HUDEP-2 (cell line): Measurements from ENCODE around the gene EMCN.
"Not testable (repeated sequence)": the region's sequence is repeated elsewhere in the genome, so short reads cannot be mapped to it uniquely, and the experiment has no call there.

Source experiments
- DNase-seq, 76 experiments: peaks; one replicate each; lab custom pipeline; 2025; ENCODE audit not compliant: unreplicated experiment in 76 of 76; lab: John Stamatoyannopoulos, UW

The EMCN gene

GRCh38 chr4:100517864-100518341, at the start of gene EMCN:
Gene EMCN, minus strand, starts transcription at chr4:100518022. Its CDS starts 108 bp downstream, at chr4:100517914.
- no peak for DNase-seq

- no peak for DNase-seq
Observed at GRCh38 chr4:100566396-100566795, 48.6 kb upstream of the EMCN start.

- DNase-seq, result no peak
Observed at GRCh38 chr4:100557306-100557705, 39.5 kb upstream of the EMCN start.

- no peak for DNase-seq
Observed at GRCh38 chr4:100555611-100556337, 38.0 kb upstream of the EMCN start.

- no peak for DNase-seq
Observed at GRCh38 chr4:100548200-100548560, 30.4 kb upstream of the EMCN start.

- DNase-seq, result no peak
Observed at GRCh38 chr4:100547541-100548199, 29.8 kb upstream of the EMCN start.

GRCh38 chr4:100545427-100545826, 27.6 kb upstream of the EMCN start:
- DNase-seq, result no peak

- DNase-seq, result no peak
Observed at GRCh38 chr4:100540131-100540530, 22.3 kb upstream of the EMCN start.

GRCh38 chr4:100539706-100540105, 21.9 kb upstream of the EMCN start:
- DNase-seq, result no peak

GRCh38 chr4:100533741-100534140, 15.9 kb upstream of the EMCN start:
- DNase-seq, result no peak

GRCh38 chr4:100530161-100530560, 12.3 kb upstream of the EMCN start:
- not testable (repeated sequence) for DNase-seq

- DNase-seq, result no peak
Observed at GRCh38 chr4:100525686-100526085, 7.9 kb upstream of the EMCN start.

GRCh38 chr4:100519205-100519604, 1.4 kb upstream of the EMCN start:
- no peak for DNase-seq

- no peak for DNase-seq
Observed at GRCh38 chr4:100516225-100516624, 1.6 kb downstream of the EMCN start.

GRCh38 chr4:100511896-100512295, 5.9 kb downstream of the EMCN start:
- DNase-seq, result no peak

GRCh38 chr4:100510551-100510950, 7.3 kb downstream of the EMCN start:
- DNase-seq, result no peak

GRCh38 chr4:100509386-100509785, 8.4 kb downstream of the EMCN start:
- DNase-seq, result no peak

- no peak for DNase-seq
Observed at GRCh38 chr4:100508691-100509090, 9.1 kb downstream of the EMCN start.

- peak in 1 of 76 experiments; percentile 0 for DNase-seq
Observed at GRCh38 chr4:100504086-100504874, 13.5 kb downstream of the EMCN start.

GRCh38 chr4:100497791-100498190, 20.0 kb downstream of the EMCN start:
- DNase-seq, result no peak

- DNase-seq, result no peak
Observed at GRCh38 chr4:100495074-100495473, 22.7 kb downstream of the EMCN start.
